ENCODE measurements around the gene KANK2.

KANK2 gene

GRCh38 chr19:11137542-11138384, 59.6 kb downstream of the KANK2 start:
- Histone ChIP-seq H3K27me3 (ENCODE audit: insufficient read depth, poor library complexity, severe bottlenecking) (no peaks in the 10 kb centered on the region), H3K4me3 (replicated peaks; ENCODE audit: insufficient read depth, low read length) (peak overlapping the region; percentile 37), H3K27ac (replicated peaks) (no peak overlapping the region)
- TF ChIP-seq SPI1 (IDR thresholded peaks at IDR 0.05; ENCODE audit: borderline replicate concordance, low read depth) (peak; percentile 79; the same call in 1 of the 2 replicates), POLR2AphosphoS5 (IDR thresholded peaks at IDR 0.05; ENCODE audit: low read depth) (no peak), CTCF (IDR thresholded peaks at IDR 0.05; ENCODE audit: insufficient read depth, low read length) (peak; percentile 57)
- peak; percentile 41 to 64 for DNase-seq (ENCODE audit: low read depth in 1 of 2, low spot score in 1 of 2)

GRCh38 chr19:11136400-11137101, 60.8 kb downstream of the KANK2 start:
- peak in 1 of 2 experiments; percentile 23 for DNase-seq (ENCODE audit: low read depth in 1 of 2, low spot score in 1 of 2)
- no peaks in the 10 kb centered on the region for H3K27me3 ChIP-seq (ENCODE audit: insufficient read depth, poor library complexity, severe bottlenecking)
- no peak overlapping the region for H3K27ac ChIP-seq (replicated peaks)
- H3K4me3 ChIP-seq (replicated peaks; ENCODE audit: insufficient read depth, low read length): no peak overlapping the region
- TF ChIP-seq POLR2AphosphoS5 (IDR thresholded peaks at IDR 0.05; ENCODE audit: low read depth) (no peak), CTCF (IDR thresholded peaks at IDR 0.05; ENCODE audit: insufficient read depth, low read length) (no peak), SPI1 (IDR thresholded peaks at IDR 0.05; ENCODE audit: borderline replicate concordance, low read depth) (no peak), REST (IDR thresholded peaks at IDR 0.05; ENCODE audit: insufficient replicate concordance, low read depth) (no peak), GABPA (IDR thresholded peaks at IDR 0.05; ENCODE audit: low read depth) (no peak)

GRCh38 chr19:11131471-11131870, 65.9 kb downstream of the KANK2 start:
- Histone ChIP-seq H3K4me3 (replicated peaks; ENCODE audit: insufficient read depth, low read length) (no peak overlapping the region), H3K27me3 (ENCODE audit: insufficient read depth, poor library complexity, severe bottlenecking) (no peaks in the 10 kb centered on the region), H3K27ac (replicated peaks) (no peak overlapping the region)
- DNase-seq (ENCODE audit: low read depth in 1 of 2, low spot score in 1 of 2): no peak
- no peak for TF ChIP-seq SPI1 (IDR thresholded peaks at IDR 0.05; ENCODE audit: borderline replicate concordance, low read depth)
- TF ChIP-seq GABPA (IDR thresholded peaks at IDR 0.05; ENCODE audit: low read depth): no peak
- no peak for TF ChIP-seq CTCF (IDR thresholded peaks at IDR 0.05; ENCODE audit: insufficient read depth, low read length)
- no peak for TF ChIP-seq REST (IDR thresholded peaks at IDR 0.05; ENCODE audit: insufficient replicate concordance, low read depth)
- no peak for TF ChIP-seq POLR2AphosphoS5 (IDR thresholded peaks at IDR 0.05; ENCODE audit: low read depth)
